IMR-90 (cell line): ENCODE measurements around the gene HLA-DOB. TPM values are rescaled to one million over a fixed set of nuclear protein-coding genes. Genes with fewer than 3 reads are reported as not detected.

ENCODE experiments used
- ATAC-seq: fragments of 200-7000 bp; cut with Tn5 transposase; 2 replicates; pipeline ENCODE4 v1.9.1; 2020; ENCODE audit warnings: low read depth, mild to moderate bottlenecking, moderate library complexity
- BruUV-seq: library from RNA; stranded (reverse); fragments of 400-500 nt; replicated peaks from 2 replicates; lab custom pipeline; 2021; lab: Mats Ljungman, UMichigan
- CTCF ChIA-PET: fragments of 300-600 bp; formaldehyde crosslinking; extraction: SDS; loops from one replicate; lab custom pipeline; 2021; ENCODE audit warnings: antibody characterized with exemption; lab: Yijun Ruan, JAX
- POLR2A ChIA-PET: fragments of 300-600 bp; sonication (Branson Sonifier 250); formaldehyde crosslinking; loops from one replicate; lab custom pipeline; 2022; ENCODE audit warnings: antibody characterized with exemption; ENCODE audit not compliant: unreplicated experiment; lab: Charles Lee
- DNase-seq: peaks from one replicate; pipeline ENCODE4 v3.0.0; 2013
- H2AFZ ChIP-seq: replicated peaks from 2 replicates; pipeline ENCODE3; 2013; ENCODE audit warnings: low read length, mild to moderate bottlenecking; ENCODE audit not compliant: poor library complexity
- H2AK5ac ChIP-seq: 2 replicates; pipeline ENCODE4 v1.6.1; 2013; ENCODE audit warnings: low read depth, low read length, inconsistent platforms
- H2AK9ac ChIP-seq: replicated peaks from 2 replicates; pipeline ENCODE3; 2013; ENCODE audit warnings: mild to moderate bottlenecking, low read depth, low read length, moderate library complexity; ENCODE audit not compliant: poor library complexity
- H2BK120ac ChIP-seq: 2 replicates; pipeline ENCODE4 v1.6.1; 2013; ENCODE audit warnings: low read depth, low read length, inconsistent platforms
- H2BK15ac ChIP-seq: 3 replicates; pipeline ENCODE4 v1.6.1; 2013; ENCODE audit warnings: low read depth, low read length, inconsistent platforms
- H2BK20ac ChIP-seq: 2 replicates; pipeline ENCODE4 v1.6.1; 2013; ENCODE audit warnings: low read depth, mild to moderate bottlenecking, inconsistent platforms, low read length, moderate library complexity
- H2BK5ac ChIP-seq: 2 replicates; pipeline ENCODE4 v1.6.1; 2013; ENCODE audit warnings: mild to moderate bottlenecking, low read depth, low read length, inconsistent platforms; ENCODE audit not compliant: poor library complexity, severe bottlenecking
- H3K14ac ChIP-seq: replicated peaks from 2 replicates; pipeline ENCODE4 v1.6.1; 2013; ENCODE audit warnings: low read depth, low read length, inconsistent platforms
- H3K18ac ChIP-seq: 2 replicates; pipeline ENCODE4 v1.6.1; 2013; ENCODE audit warnings: low read depth, low read length, control low read depth
- H3K23ac ChIP-seq: 2 replicates; pipeline ENCODE4 v1.6.1; 2013; ENCODE audit warnings: low read depth, low read length, inconsistent platforms
- H3K27ac ChIP-seq: 2 replicates; pipeline ENCODE4 v1.5.1; 2013; ENCODE audit warnings: mild to moderate bottlenecking, control low read depth, low read length; ENCODE audit not compliant: insufficient read depth
- H3K27me3 ChIP-seq: 2 replicates; pipeline ENCODE4 v1.6.1; 2013; ENCODE audit warnings: low read length; ENCODE audit not compliant: control insufficient read depth, insufficient read depth
- H3K36me3 ChIP-seq: 2 replicates; pipeline ENCODE4 v1.6.1; 2013; ENCODE audit warnings: low read length, mixed read lengths; ENCODE audit not compliant: control insufficient read depth, insufficient read depth
- H3K4ac ChIP-seq: 2 replicates; pipeline ENCODE4 v1.6.1; 2013; ENCODE audit warnings: low read depth, low read length, inconsistent platforms
- H3K4me1 ChIP-seq: 2 replicates; pipeline ENCODE4 v1.6.1; 2013; ENCODE audit warnings: low read length, mixed read lengths; ENCODE audit not compliant: control insufficient read depth, insufficient read depth
- H3K4me2 ChIP-seq: 2 replicates; pipeline ENCODE4 v1.6.1; 2013; ENCODE audit warnings: low read depth, mild to moderate bottlenecking, control low read depth, low read length, moderate library complexity
- H3K4me3 ChIP-seq: 2 replicates; pipeline ENCODE4 v1.5.1; 2013; ENCODE audit warnings: low read depth, mild to moderate bottlenecking, control low read depth, low read length, moderate library complexity; ENCODE audit not compliant: insufficient read depth
- H3K56ac ChIP-seq: 2 replicates; pipeline ENCODE4 v1.6.1; 2013; ENCODE audit warnings: low read length, inconsistent platforms; ENCODE audit not compliant: insufficient read depth; ENCODE audit errors: extremely low read depth
- H3K79me1 ChIP-seq, 2 experiments: 2 replicates each; pipeline ENCODE4 v1.6.1; 2013; ENCODE audit warnings: low read length in 2 of 2, inconsistent platforms in 1 of 2, low read depth in 1 of 2
- H3K9ac ChIP-seq: 2 replicates; pipeline ENCODE4 v1.6.1; 2013; ENCODE audit warnings: low read depth, low read length, control low read depth
- H3K9me1 ChIP-seq: 2 replicates; pipeline ENCODE4 v1.6.1; 2013; ENCODE audit warnings: low read length, inconsistent platforms; ENCODE audit not compliant: insufficient read depth
- H3K9me3 ChIP-seq: 2 replicates; pipeline ENCODE4 v1.6.1; 2013; ENCODE audit warnings: low read length; ENCODE audit not compliant: control insufficient read depth, insufficient read depth
- H4K20me1 ChIP-seq: 2 replicates; pipeline ENCODE4 v1.6.1; 2013; ENCODE audit warnings: low read length, inconsistent platforms; ENCODE audit not compliant: insufficient read depth
- H4K5ac ChIP-seq: 2 replicates; pipeline ENCODE4 v1.6.1; 2013; ENCODE audit warnings: mild to moderate bottlenecking, low read depth, low read length, control low read depth
- H4K8ac ChIP-seq, 2 experiments: 2 replicates each; pipeline ENCODE4 v1.6.1; 2013; ENCODE audit warnings: low read depth in 2 of 2, low read length in 2 of 2, control low read depth in 1 of 2, inconsistent platforms in 1 of 2
- H4K91ac ChIP-seq: 2 replicates; pipeline ENCODE4 v1.6.1; 2013; ENCODE audit warnings: low read depth, low read length, inconsistent platforms; ENCODE audit not compliant: insufficient read depth
- BHLHE40 ChIP-seq: fragments of 150-350 bp; IDR thresholded peaks from 2 replicates; pipeline ENCODE4 v1.6.1; 2016; ENCODE audit warnings: mild to moderate bottlenecking, low read depth, low read length
- CHD1 ChIP-seq: IDR thresholded peaks from 2 replicates; pipeline ENCODE4 v1.6.1; 2012; ENCODE audit warnings: low read depth, low read length, improper control_type of control experiment
- CTCF ChIP-seq: conservative IDR thresholded peaks from 2 replicates; pipeline ENCODE4 v1.5.1; 2012; ENCODE audit warnings: mild to moderate bottlenecking, low read depth, low read length, improper control_type of control experiment
- ELK1 ChIP-seq: fragments of 150-350 bp; IDR thresholded peaks from 2 replicates; pipeline ENCODE4 v1.6.1; 2016; ENCODE audit warnings: low read depth, mild to moderate bottlenecking, low read length, moderate library complexity, borderline replicate concordance
- FOS ChIP-seq: fragments of 150-350 bp; IDR thresholded peaks from 2 replicates; pipeline ENCODE4 v1.6.1; 2016; ENCODE audit warnings: low read depth, low read length
- MAZ ChIP-seq: IDR thresholded peaks from 2 replicates; pipeline ENCODE4 v1.6.1; 2012; ENCODE audit warnings: low read depth, mild to moderate bottlenecking, low read length, improper control_type of control experiment, moderate library complexity, borderline replicate concordance
- MXI1 ChIP-seq: IDR thresholded peaks from 2 replicates; pipeline ENCODE4 v1.6.1; 2012; ENCODE audit warnings: low read depth, mild to moderate bottlenecking, low read length, moderate library complexity, borderline replicate concordance
- NFE2L2 ChIP-seq: fragments of 150-350 bp; IDR thresholded peaks from 2 replicates; pipeline ENCODE4 v1.6.1; 2016; ENCODE audit warnings: low read depth, mild to moderate bottlenecking, low read length
- RAD21 ChIP-seq: IDR thresholded peaks from 2 replicates; pipeline ENCODE4 v1.6.1; 2012; ENCODE audit warnings: low read length, improper control_type of control experiment
- RCOR1 ChIP-seq: IDR thresholded peaks from 2 replicates; pipeline ENCODE4 v1.6.1; 2012; ENCODE audit warnings: mild to moderate bottlenecking, low read length, improper control_type of control experiment; ENCODE audit not compliant: insufficient replicate concordance
- RFX5 ChIP-seq: IDR thresholded peaks from 2 replicates; pipeline ENCODE4 v1.8.0; 2012; ENCODE audit warnings: low read depth, mild to moderate bottlenecking, low read length, moderate library complexity
- SMC3 ChIP-seq: fragments of 150-350 bp; IDR thresholded peaks from 2 replicates; pipeline ENCODE4 v1.6.1; 2016; ENCODE audit warnings: low read depth, mild to moderate bottlenecking, antibody characterized with exemption, low read length, moderate library complexity
- USF2 ChIP-seq: fragments of 150-350 bp; IDR thresholded peaks from 2 replicates; pipeline ENCODE4 v1.6.1; 2017; ENCODE audit warnings: mild to moderate bottlenecking, antibody characterized with exemption, low read length, low read depth
- whole genome bisulfite sequencing, 2 experiments: methylation state at CpG; one replicate each; pipeline versions ENCODE4 v1.1.5 to v1.1.7; 2013; ENCODE audit warnings: missing lambda C conversion rate in 2 of 2; ENCODE audit not compliant: insufficient read length in 1 of 2; ENCODE audit errors: extremely low coverage in 2 of 2; 5-methylcytosine and 5-hydroxymethylcytosine counted together
- dilution Hi-C: fragments of 300-500 bp; cut with HindIII; formaldehyde crosslinking; loops from one replicate; pipeline ENCODE4 v1.14.3; 2018; ENCODE audit warnings: low sequenced_read_pairs; ENCODE audit not compliant: unreplicated experiment
- in situ Hi-C: fragments of 300-500 bp; cut with MboI; formaldehyde crosslinking; loops from 3 replicates; pipeline ENCODE4 v1.14.3; 2019; ENCODE audit warnings: low sequenced_read_pairs, inconsistent platforms, mixed read lengths
- intact Hi-C: fragments of 100-400 bp; cut with micrococcal nuclease; formaldehyde crosslinking; loops from 2 replicates; pipeline ENCODE4 v1.10.0; 2022
- polyA plus RNA-seq, 3 experiments: library from polyadenylated mRNA; depleted of rRNA; stranded (reverse); fragments of >200 nt; gene quantifications; 2 replicates each; pipeline ENCODE4 v1.2.3, GENCODE V29; 2012; ENCODE audit warnings: low replicate concordance in 1 of 3
- total RNA-seq: library from RNA; depleted of rRNA; stranded (reverse); fragments of >200 nt; gene quantifications from 2 replicates; pipeline ENCODE4 v1.2.3, GENCODE V29; 2012

The HLA-DOB gene
- total and polyA plus RNA-seq, 2 of the 4 experiments (the other 2 are of a cell fraction), result 0.36 to 2.3 TPM

GRCh38 chr6:32763421-32763820, 53.4 kb downstream of the HLA-DOB start, which contains the start of gene HLA-DQB2:
HLA-DQB2 (minus strand) TSS chr6:32763532; CDS start chr6:32763470, 62 bp downstream.
- no peak within 1 kb of the TSS for H2BK15ac ChIP-seq
- H2AK5ac ChIP-seq, result no peak within 1 kb of the TSS
- H3K4me3 ChIP-seq, result no peak within 1 kb of the TSS
- H3K9me1 ChIP-seq, result no peaks in the 10 kb centered on the region
- no peaks in the 10 kb centered on the region for H4K20me1 ChIP-seq
- no peaks in the 10 kb centered on the region for H3K9me3 ChIP-seq
- no peak within 1 kb of the TSS for H2BK120ac ChIP-seq
- no peak within 1 kb of the TSS for H3K27ac ChIP-seq
- H3K4me2 ChIP-seq, result no peak within 1 kb of the TSS
- H2AFZ ChIP-seq, result no peak within 1 kb of the TSS
- no peak within 1 kb of the TSS for H4K91ac ChIP-seq
- no CpG with 5 or more reads among the region's 4 CpGs for WGBS, 2 experiments
- peaks cover 4% of the 10 kb centered on the region for H3K27me3 ChIP-seq
- H2BK5ac ChIP-seq, result no peak within 1 kb of the TSS
- no peaks in the 10 kb centered on the region for H3K36me3 ChIP-seq
- H3K18ac ChIP-seq, result no peak within 1 kb of the TSS
- no peak within 1 kb of the TSS for H2BK20ac ChIP-seq
- H3K23ac ChIP-seq, result no peak within 1 kb of the TSS
- ChIA-PET CTCF (no interaction called here), POLR2A (no interaction called here)
- no peaks in the 10 kb centered on the region for H3K79me1 ChIP-seq
- dilution Hi-C loops (no loop called here), in situ Hi-C loops (loop anchor here (5.0 kb wide), 1 partner anchor 101 kb away; no protein-coding TSS in a partner anchor), intact Hi-C loops (no loop called here)
- ATAC-seq, result no peak
- H4K8ac ChIP-seq, result no peak within 1 kb of the TSS
- no peak within 1 kb of the TSS for H3K56ac ChIP-seq
- H3K4ac ChIP-seq, result no peak within 1 kb of the TSS
- no peak within 1 kb of the TSS for H4K5ac ChIP-seq
- no peak within 1 kb of the TSS for H3K9ac ChIP-seq
- no peak for TF ChIP-seq MXI1
- TF ChIP-seq RCOR1, result no peak
- no peak for TF ChIP-seq MAZ
- TF ChIP-seq RFX5, result no peak
- TF ChIP-seq FOS, result no peak
- TF ChIP-seq NFE2L2, result no peak
- no peak for TF ChIP-seq RAD21
- no peak for TF ChIP-seq BHLHE40
- TF ChIP-seq CHD1, result no peak
- TF ChIP-seq SMC3, result no peak
- TF ChIP-seq ELK1, result no peak
- no peak for TF ChIP-seq CTCF
- no peak for TF ChIP-seq USF2
- no peak for DNase-seq
- no peaks in the 10 kb centered on the region for H3K4me1 ChIP-seq
- H2AK9ac ChIP-seq, result no peak within 1 kb of the TSS
- H3K14ac ChIP-seq, result no peak within 1 kb of the TSS
- BruUV-seq, result no TSS peak
